GM12878 (cell line): Measurements from ENCODE around the gene CAPZB. TPM values are rescaled to one million over a fixed set of nuclear protein-coding genes. Genes with fewer than 3 reads are reported as not detected.

ENCODE experiments used
- ATAC-seq: fragments of 200-7000 bp; cut with Tn5 transposase; 3 replicates; pipeline ENCODE4 v1.9.1; 2020; ENCODE audit warnings: mild to moderate bottlenecking, moderate library complexity
- BruUV-seq: library from RNA; stranded (reverse); fragments of 400-500 nt; replicated peaks from 2 replicates; lab custom pipeline; 2021; lab: Mats Ljungman, UMichigan
- CTCF ChIA-PET: fragments of 300-600 bp; sonication (Branson Sonifier 250); formaldehyde crosslinking; extraction: SDS; loops from one replicate; lab custom pipeline; 2021; ENCODE audit warnings: inconsistent platforms; lab: Yijun Ruan, JAX
- POLR2A ChIA-PET: fragments of 350-600 bp; formaldehyde crosslinking; extraction: SDS; loops from one replicate; lab custom pipeline; 2021; ENCODE audit warnings: inconsistent platforms; lab: Charles Lee
- RAD21 ChIA-PET: fragments of 300-600 bp; sonication (Branson Sonifier 250); formaldehyde crosslinking; loops from one replicate; lab custom pipeline; 2023; ENCODE audit warnings: antibody characterized with exemption; ENCODE audit not compliant: unreplicated experiment; lab: Charles Lee
- SMC1A ChIA-PET: fragments of 300-600 bp; sonication (Branson Sonifier 250); formaldehyde crosslinking; loops from one replicate; lab custom pipeline; 2023; ENCODE audit not compliant: unreplicated experiment, uncharacterized antibody; lab: Charles Lee
- DNase-seq: peaks from one replicate; pipeline ENCODE4 v3.0.0-alpha.2; 2011; ENCODE audit warnings: low read depth, low spot score
- FAIRE-seq: peaks from 3 replicates; lab custom pipeline; 2011; peaks lifted over from hg19 to GRCh38; lab: Jason Lieb, UNC
- H2AFZ ChIP-seq: 2 replicates; pipeline ENCODE4 v1.6.0; 2011; ENCODE audit warnings: low read depth, low read length, control low read depth; ENCODE audit not compliant: control insufficient read depth
- H3K27ac ChIP-seq: 2 replicates; pipeline ENCODE4 v1.5.1; 2011; ENCODE audit warnings: control low read depth; ENCODE audit not compliant: control insufficient read depth, insufficient read depth
- H3K27me3 ChIP-seq, 2 experiments: replicated peaks in 1 of 2; 2 replicates each; pipeline versions ENCODE4 v1.6.0 to v1.6.1; 2011; ENCODE audit warnings: low read length in 1 of 2; ENCODE audit not compliant: control insufficient read depth in 2 of 2, insufficient read depth in 2 of 2
- H3K36me3 ChIP-seq, 2 experiments: 2 replicates each; pipeline ENCODE4 v1.5.1; 2011; ENCODE audit warnings: low read length in 1 of 2; ENCODE audit not compliant: control insufficient read depth in 2 of 2, insufficient read depth in 2 of 2
- H3K4me1 ChIP-seq: 2 replicates; pipeline ENCODE4 v1.6.1; 2011; ENCODE audit warnings: mild to moderate bottlenecking, low read length, moderate library complexity, mixed read lengths; ENCODE audit not compliant: control insufficient read depth, insufficient read depth
- H3K4me2 ChIP-seq: 2 replicates; pipeline ENCODE4 v1.6.0; 2011; ENCODE audit warnings: control low read depth; ENCODE audit not compliant: control insufficient read depth, insufficient read depth
- H3K4me3 ChIP-seq: fragments of 200-600 bp; sonication (generic); 2 replicates; pipeline ENCODE4 v1.5.1; 2016
- H3K79me2 ChIP-seq: 2 replicates; pipeline ENCODE4 v1.6.0; 2011; ENCODE audit warnings: low read length; ENCODE audit not compliant: control insufficient read depth, insufficient read depth
- H3K9ac ChIP-seq: 2 replicates; pipeline ENCODE4 v1.8.0; 2011; ENCODE audit warnings: low read length, control low read depth, mixed read lengths; ENCODE audit not compliant: control insufficient read depth, insufficient read depth
- H3K9me3 ChIP-seq: replicated peaks from 3 replicates; pipeline ENCODE4 v1.5.1; 2011; ENCODE audit warnings: mild to moderate bottlenecking, low read length; ENCODE audit not compliant: control insufficient read depth, insufficient read depth
- H4K20me1 ChIP-seq: 2 replicates; pipeline ENCODE4 v1.6.0; 2011; ENCODE audit not compliant: control insufficient read depth, insufficient read depth
- ATF2 ChIP-seq: IDR thresholded peaks from 2 replicates; pipeline ENCODE4 v1.6.1; 2012; ENCODE audit warnings: low read length, inconsistent platforms
- BMI1 ChIP-seq: fragments of 450-650 bp; IDR thresholded peaks from 2 replicates; pipeline ENCODE4 v1.6.1; 2016; ENCODE audit warnings: mild to moderate bottlenecking, moderate library complexity, borderline replicate concordance
- CHD4 ChIP-seq: fragments of 200-600 bp; sonication (generic); IDR thresholded peaks from 2 replicates; pipeline ENCODE4 v1.6.1; 2016; ENCODE audit warnings: mild to moderate bottlenecking
- FOS ChIP-seq: IDR thresholded peaks from 3 replicates; pipeline ENCODE4 v1.6.1; 2011; ENCODE audit warnings: borderline replicate concordance; ENCODE audit not compliant: insufficient read length; ENCODE audit errors: extremely low read depth
- FOXK2 ChIP-seq: fragments of 450-650 bp; IDR thresholded peaks from 2 replicates; pipeline ENCODE4 v1.6.1; 2017; ENCODE audit warnings: mild to moderate bottlenecking, moderate library complexity
- GABPA ChIP-seq: IDR thresholded peaks from 2 replicates; pipeline ENCODE4 v1.6.1; 2014; ENCODE audit warnings: antibody characterized with exemption, low read depth, mild to moderate bottlenecking, inconsistent platforms
- IRF3 ChIP-seq: fragments of 450-650 bp; IDR thresholded peaks from 2 replicates; pipeline ENCODE4 v1.6.1; 2014; ENCODE audit warnings: mild to moderate bottlenecking
- KAT2A ChIP-seq: conservative IDR thresholded peaks from 2 replicates; pipeline ENCODE4 v1.6.1; 2011; ENCODE audit warnings: low read depth, low read length; ENCODE audit not compliant: control insufficient read depth
- KDM1A ChIP-seq: fragments of 200-600 bp; sonication (generic); IDR thresholded peaks from 2 replicates; pipeline ENCODE4 v1.6.1; 2016; ENCODE audit warnings: borderline replicate concordance
- NFYA ChIP-seq: IDR thresholded peaks from 2 replicates; pipeline ENCODE4 v1.6.1; 2011; ENCODE audit warnings: low read depth, mild to moderate bottlenecking, low read length, improper control_type of control experiment, borderline replicate concordance
- POLR2AphosphoS2 ChIP-seq: IDR thresholded peaks from 2 replicates; pipeline ENCODE4 v1.6.1; 2011; ENCODE audit warnings: low read depth, mild to moderate bottlenecking, low read length, improper control_type of control experiment, moderate library complexity
- SP1 ChIP-seq: IDR thresholded peaks from one replicate; pipeline ENCODE4 v1.6.1; 2011; ENCODE audit warnings: low read depth, low read length
- SPI1 ChIP-seq: IDR thresholded peaks from 2 replicates; pipeline ENCODE4 v1.6.1; 2011; ENCODE audit warnings: low read depth, mild to moderate bottlenecking, low read length, moderate library complexity, borderline replicate concordance; ENCODE audit not compliant: insufficient read depth
- SRF ChIP-seq, 2 experiments: IDR thresholded peaks; 2 replicates each; pipeline ENCODE4 v1.6.1; 2011; ENCODE audit warnings: low read depth in 2 of 2, low read length in 2 of 2, mild to moderate bottlenecking in 1 of 2, moderate library complexity in 1 of 2
- ZNF207 ChIP-seq: fragments of 450-650 bp; IDR thresholded peaks from 2 replicates; pipeline ENCODE4 v1.6.1; 2014; ENCODE audit warnings: antibody characterized with exemption, mild to moderate bottlenecking, borderline replicate concordance
- ZNF217 ChIP-seq: fragments of 450-650 bp; IDR thresholded peaks from 2 replicates; pipeline ENCODE4 v1.6.1; 2017; ENCODE audit warnings: antibody characterized with exemption, mild to moderate bottlenecking
- WGBS: methylation state at CpG from one replicate; pipeline ENCODE4 v1.1.6; 2016; ENCODE audit warnings: low lambda C conversion rate; ENCODE audit not compliant: insufficient replicate concordance, insufficient coverage; ENCODE audit errors: missing lambda C conversion rate; 5-methylcytosine and 5-hydroxymethylcytosine counted together
- in situ Hi-C: fragments of 300-500 bp; cut with MboI; formaldehyde crosslinking; loops from 9 replicates; pipeline ENCODE4 v1.14.3; 2018; ENCODE audit warnings: mixed read lengths
- intact Hi-C: fragments of 100-400 bp; cut with micrococcal nuclease; formaldehyde crosslinking; loops from one replicate; pipeline ENCODE4 v1.14.2; 2022; ENCODE audit not compliant: unreplicated experiment
- polyA plus RNA-seq, 11 experiments: library from polyadenylated mRNA; depleted of rRNA in 4 of 11; unstranded in 6 of 11; stranded (reverse) in 5 of 11; fragments of >200 nt; fragmentation: Nextera tagmentation in 4 of 11; fragmentation: Illumina TruSeq in 1 of 11; extraction: Ambion mirVana in 4 of 11; extraction: Trizol in 1 of 11; gene quantifications; 1 replicate in 1 of 11; 2 replicates in 10 of 11; pipeline versions ENCODE4 v1.2.1 to v1.2.3, GENCODE V29; 2011 to 2016; ENCODE audit warnings: inconsistent platforms in 2 of 11, missing spikeins in 2 of 11, low read depth in 1 of 11
- total RNA-seq, 4 experiments: library from RNA; depleted of rRNA in 3 of 4; stranded (reverse); fragments of >200 nt in 3 of 4; fragmentation: Illumina TruSeq in 1 of 4; extraction: Trizol in 1 of 4; gene quantifications; 2 replicates each; pipeline versions ENCODE4 v1.2.1 to v1.2.3, GENCODE V29; 2013 to 2021

The CAPZB gene
- total and polyA plus RNA-seq, 10 of the 15 experiments (the other 5 are each of a cell fraction or from before 2014, with no cell fraction given): 104 to 454 (median 213) TPM

- Histone ChIP-seq H3K79me2 (peaks cover 33% of the 10 kb centered on the region), H3K4me3 (no peak overlapping the region), H2AFZ (no peak overlapping the region), H3K4me2 (no peak overlapping the region), H3K4me1 (peaks cover 16% of the 10 kb centered on the region), H4K20me1 (peaks cover 5% of the 10 kb centered on the region), H3K27ac (no peak overlapping the region), H3K9me3 (no peaks in the 10 kb centered on the region), H3K27me3 (no peaks in the 10 kb centered on the region), H3K9ac (no peak overlapping the region), H3K36me3 (peaks cover 18 to 24% of the 10 kb centered on the region in 2 experiments)
- RAD21 ChIA-PET: no interaction called here
- in situ Hi-C loops: no loop called here
- CTCF ChIA-PET: interaction anchor here (2.6 kb wide), 1 partner anchor 24 kb away, joined by 15 read pairs; no protein-coding TSS in a partner anchor
- ATAC-seq: no peak
- WGBS: 28% methylated on average over 2 of the region's 2 CpGs
- POLR2A ChIA-PET: interaction anchor here (0.6 kb wide), 1 partner anchor 665 kb away, joined by 3 read pairs; no protein-coding TSS in a partner anchor
- FAIRE-seq: no peak
- BruUV-seq: no TSS peak
- intact Hi-C loops: no loop called here
- SMC1A ChIA-PET: no interaction called here
- no peak for TF ChIP-seq ZNF207
- TF ChIP-seq SPI1: no peak
- no peak for TF ChIP-seq FOXK2
- TF ChIP-seq KDM1A: no peak
- no peak for TF ChIP-seq GABPA
- DNase-seq: no peak
These were observed 70.7 kb downstream of the CAPZB start for GRCh38 chr1:19414515-19415121.

GRCh38 chr1:19413999-19414398 is 71.3 kb downstream of the CAPZB start:
- in situ Hi-C loops: no loop called here
- no peak overlapping the region for H3K27ac ChIP-seq
- 98% methylated on average over 12 of the region's 12 CpGs for WGBS
- RAD21 ChIA-PET: interaction anchor here (0.9 kb wide), 1 partner anchor 34 kb away, joined by 3 read pairs; no protein-coding TSS in a partner anchor
- DNase-seq (no peak), FAIRE-seq (no peak), ATAC-seq (no peak)
- peaks cover 35% of the 10 kb centered on the region for H3K79me2 ChIP-seq
- BruUV-seq: no TSS peak
- POLR2A ChIA-PET: interaction anchor here (0.6 kb wide), 1 partner anchor 665 kb away, joined by 3 read pairs; no protein-coding TSS in a partner anchor
- H3K27me3 ChIP-seq: no peaks in the 10 kb centered on the region
- intact Hi-C loops: no loop called here
- no peaks in the 10 kb centered on the region for H3K9me3 ChIP-seq
- SMC1A ChIA-PET: interaction anchor here (1.4 to 1.8 kb wide), 2 partner anchors 12 to 76 kb away, joined by 3 to 7 read pairs; no protein-coding TSS in a partner anchor
- H3K36me3 ChIP-seq: peaks cover 14 to 20% of the 10 kb centered on the region in 2 experiments
- CTCF ChIA-PET: interaction anchor here (2.6 to 2.9 kb wide), 2 partner anchors 21 to 23 kb away, joined by 7 to 15 read pairs; no protein-coding TSS in a partner anchor
- H3K9ac ChIP-seq: no peak overlapping the region
- H2AFZ ChIP-seq: no peak overlapping the region
- H3K4me2 ChIP-seq: no peak overlapping the region
- no peak overlapping the region for H3K4me3 ChIP-seq
- H4K20me1 ChIP-seq: peaks cover 5% of the 10 kb centered on the region
- peaks cover 16% of the 10 kb centered on the region for H3K4me1 ChIP-seq
- TF ChIP-seq BMI1 (no peak), POLR2AphosphoS2 (no peak), SRF (IDR thresholded peaks at IDR 0.05; ENCODE audit: low read depth in 2 of 2, low read length in 2 of 2) (no peak), CHD4 (no peak), SP1 (no peak), FOS (no peak), NFYA (no peak), ZNF217 (no peak), ATF2 (no peak), KAT2A (no peak), IRF3 (no peak)
